ENCODE results near the gene MARS2.

DNA sequence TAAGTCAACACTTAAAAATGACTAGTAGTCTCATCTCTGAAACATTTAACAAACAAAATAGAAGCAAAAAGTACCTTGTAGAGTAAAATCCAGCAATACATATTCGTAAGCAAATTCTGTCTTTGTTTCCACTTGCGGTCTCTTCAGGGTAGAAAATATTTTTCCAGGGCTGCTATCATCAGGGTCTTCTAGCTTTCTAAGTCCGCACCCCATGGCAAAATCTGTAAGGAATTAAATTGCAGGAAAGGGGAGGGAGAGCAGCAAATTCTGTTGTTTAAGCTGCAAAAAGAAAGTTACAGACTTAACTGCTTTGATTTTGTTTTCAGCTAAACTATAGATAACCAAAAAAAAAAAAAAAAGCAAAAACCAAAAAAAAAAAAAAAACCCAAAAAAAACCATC is 29.9 kb upstream of the MARS2 start, which contains the start of gene RFTN2:
- TF ChIP-seq EZH2 (IDR thresholded peaks at IDR 0.05; ENCODE audit: borderline replicate concordance, low read length): no peak
- TF ChIP-seq, protein P1, sequence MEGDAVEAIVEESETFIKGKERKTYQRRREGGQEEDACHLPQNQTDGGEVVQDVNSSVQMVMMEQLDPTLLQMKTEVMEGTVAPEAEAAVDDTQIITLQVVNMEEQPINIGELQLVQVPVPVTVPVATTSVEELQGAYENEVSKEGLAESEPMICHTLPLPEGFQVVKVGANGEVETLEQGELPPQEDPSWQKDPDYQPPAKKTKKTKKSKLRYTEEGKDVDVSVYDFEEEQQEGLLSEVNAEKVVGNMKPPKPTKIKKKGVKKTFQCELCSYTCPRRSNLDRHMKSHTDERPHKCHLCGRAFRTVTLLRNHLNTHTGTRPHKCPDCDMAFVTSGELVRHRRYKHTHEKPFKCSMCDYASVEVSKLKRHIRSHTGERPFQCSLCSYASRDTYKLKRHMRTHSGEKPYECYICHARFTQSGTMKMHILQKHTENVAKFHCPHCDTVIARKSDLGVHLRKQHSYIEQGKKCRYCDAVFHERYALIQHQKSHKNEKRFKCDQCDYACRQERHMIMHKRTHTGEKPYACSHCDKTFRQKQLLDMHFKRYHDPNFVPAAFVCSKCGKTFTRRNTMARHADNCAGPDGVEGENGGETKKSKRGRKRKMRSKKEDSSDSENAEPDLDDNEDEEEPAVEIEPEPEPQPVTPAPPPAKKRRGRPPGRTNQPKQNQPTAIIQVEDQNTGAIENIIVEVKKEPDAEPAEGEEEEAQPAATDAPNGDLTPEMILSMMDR (conservative IDR thresholded peaks at IDR 0.05 in 1 of 2, IDR thresholded peaks at IDR 0.05 in 1 of 2; ENCODE audit: extremely low read depth in 1 of 2, insufficient read depth in 1 of 2, low read depth in 1 of 2, low read length in 2 of 2): no peak
